Umbilical cord (tissue), 2 donors: Measurements from ENCODE around the gene EFCAB3. TPM values are rescaled to one million over a fixed set of nuclear protein-coding genes. Genes with fewer than 3 reads are reported as not detected.
"Not testable (repeated sequence)": the region's sequence is repeated elsewhere in the genome, so short reads cannot be mapped to it uniquely, and the experiment has no call there.

Experiments used
- DNase-seq: peaks from one replicate; pipeline ENCODE4 v3.0.0-alpha.2; 2015; ENCODE audit warnings: low spot score
- total RNA-seq: library from RNA; depleted of rRNA; stranded (reverse); fragments of >200 nt; gene quantifications from one replicate; pipeline ENCODE4 v1.2.3, GENCODE V29; 2014; ENCODE audit warnings: low replicate concordance; ENCODE audit not compliant: insufficient read depth

Gene EFCAB3
- total RNA-seq, 1 donor from 2014 or later: 3.6 TPM

GRCh38 chr17:62464422-62464821, 84.1 kb downstream of the EFCAB3 start:
- DNase-seq: not testable (repeated sequence)

- DNase-seq: not testable (repeated sequence)
These were observed 84.9 kb downstream of the EFCAB3 start for GRCh38 chr17:62465271-62465670.

Other genes with a start within 250 kb of the EFCAB3 start
- gene METTL2A, start 43.3 kb downstream of the EFCAB3 start, total RNA-seq: 29.4 TPM
- 56.3 TPM for gene TLK2, start 98.3 kb downstream of the EFCAB3 start, total RNA-seq
- gene MRC2, start 247.1 kb downstream of the EFCAB3 start, total RNA-seq: 374 TPM